HK-2 (cell line): ENCODE measurements around the gene PCDH9.
"Not testable (repeated sequence)": the region's sequence is repeated elsewhere in the genome, so short reads cannot be mapped to it uniquely, and the experiment has no call there.

Experiments used
- DNase-seq: peaks from one replicate; pipeline ENCODE4 v3.0.0-alpha.2; 2018; ENCODE audit not compliant: unreplicated experiment

The PCDH9 gene

GRCh38 chr13:67130444-67130843, 99.7 kb downstream of the PCDH9 start:
- DNase-seq, result no peak

GRCh38 chr13:67128136-67128535, 102.0 kb downstream of the PCDH9 start:
- DNase-seq, result no peak

- DNase-seq, result no peak
Observed at GRCh38 chr13:67125681-67126080, 104.5 kb downstream of the PCDH9 start.

- no peak for DNase-seq
Observed at GRCh38 chr13:67123165-67123564, 107.0 kb downstream of the PCDH9 start.

- no peak for DNase-seq
Observed at GRCh38 chr13:67122251-67122650, 107.9 kb downstream of the PCDH9 start.

GRCh38 chr13:67120872-67121531, 109.1 kb downstream of the PCDH9 start:
- DNase-seq, result no peak

GRCh38 chr13:67119481-67119894, 110.6 kb downstream of the PCDH9 start:
- DNase-seq, result peak; percentile 6

- no peak for DNase-seq
Observed at GRCh38 chr13:67118277-67118676, 111.9 kb downstream of the PCDH9 start.

GRCh38 chr13:67117010-67117550, 113.1 kb downstream of the PCDH9 start:
- no peak for DNase-seq

- DNase-seq, result no peak
Observed at GRCh38 chr13:67107979-67108378, 122.2 kb downstream of the PCDH9 start.

GRCh38 chr13:67106502-67107057, 123.6 kb downstream of the PCDH9 start:
- no peak for DNase-seq

GRCh38 chr13:67101730-67102467, 128.2 kb downstream of the PCDH9 start:
- DNase-seq, result no peak

GRCh38 chr13:67100730-67101129, 129.4 kb downstream of the PCDH9 start:
- DNase-seq, result no peak

- DNase-seq, result no peak
Observed at GRCh38 chr13:67099494-67099893, 130.6 kb downstream of the PCDH9 start.

- no peak for DNase-seq
Observed at GRCh38 chr13:67097892-67098452, 132.2 kb downstream of the PCDH9 start.

- DNase-seq, result not testable (repeated sequence)
Observed at GRCh38 chr13:67096893-67097292, 133.2 kb downstream of the PCDH9 start.

- no peak for DNase-seq
Observed at GRCh38 chr13:67096418-67096817, 133.7 kb downstream of the PCDH9 start.

GRCh38 chr13:67095621-67096020, 134.5 kb downstream of the PCDH9 start:
- no peak for DNase-seq

GRCh38 chr13:67094952-67095351, 135.2 kb downstream of the PCDH9 start:
- DNase-seq, result no peak

GRCh38 chr13:67094078-67094477, 136.1 kb downstream of the PCDH9 start:
- no peak for DNase-seq

- DNase-seq, result no peak
Observed at GRCh38 chr13:67091603-67092002, 138.5 kb downstream of the PCDH9 start.

GRCh38 chr13:67090856-67091255, 139.3 kb downstream of the PCDH9 start:
- no peak for DNase-seq

- DNase-seq, result no peak
Observed at GRCh38 chr13:67087527-67087926, 142.6 kb downstream of the PCDH9 start.
